ENCODE data around the gene ARHGAP22.
A peak's percentile ranks its signal among the peaks of the same experiment; 100 is the strongest.

Gene ARHGAP22

GRCh38 chr10:48501226-48501625 lies 103.6 kb downstream of the ARHGAP22 start:
- Mint-ChIP-seq H3K9me3 (no peaks in the 10 kb centered on the region), H3K27ac (no peak overlapping the region), H3K36me3 (ENCODE audit: low read depth) (no peaks in the 10 kb centered on the region), H3K4me1 (peaks cover 36% of the 10 kb centered on the region), H3K27me3 (ENCODE audit: low read depth, poor library complexity) (peaks cover 9% of the 10 kb centered on the region), H3K4me3 (no peak overlapping the region)
- TF ChIP-seq CTCF (IDR thresholded peaks at IDR 0.05), result no peak
- no peak for DNase-seq

DNA sequence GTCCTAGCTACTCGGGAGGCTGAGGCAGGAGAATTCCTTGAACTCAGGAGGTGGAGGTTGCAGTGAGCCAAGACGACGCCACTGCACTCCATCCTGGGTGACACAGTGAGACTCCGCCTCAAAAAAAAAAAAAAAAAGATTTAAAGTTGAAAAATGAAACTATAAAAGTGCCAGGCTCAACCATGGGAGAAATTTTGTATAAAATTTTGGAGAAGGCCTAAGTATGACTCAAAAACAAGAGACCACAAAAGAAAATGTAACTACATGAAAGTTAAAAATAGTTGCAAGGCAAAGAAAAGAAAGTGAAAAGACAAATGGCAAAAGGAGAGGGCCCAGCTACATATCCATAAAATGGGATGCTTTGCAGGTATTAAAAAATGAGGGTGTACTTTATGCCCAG lies 104.1 kb downstream of the ARHGAP22 start:
- Mint-ChIP-seq H3K4me3 (no peak overlapping the region), H3K9me3 (no peaks in the 10 kb centered on the region), H3K27ac (peak overlapping the region; percentile 26), H3K36me3 (ENCODE audit: low read depth) (no peaks in the 10 kb centered on the region), H3K27me3 (ENCODE audit: low read depth, poor library complexity) (peaks cover 9% of the 10 kb centered on the region), H3K4me1 (peaks cover 36% of the 10 kb centered on the region)
- no peak for TF ChIP-seq CTCF (IDR thresholded peaks at IDR 0.05)
- no peak for DNase-seq

- peaks cover 41% of the 10 kb centered on the region for H3K4me1 Mint-ChIP-seq
- no peak overlapping the region for H3K27ac Mint-ChIP-seq
- no peaks in the 10 kb centered on the region for H3K9me3 Mint-ChIP-seq
- no peak overlapping the region for H3K4me3 Mint-ChIP-seq
- DNase-seq, result no peak
- no peak for TF ChIP-seq CTCF (IDR thresholded peaks at IDR 0.05)
- peaks cover 14% of the 10 kb centered on the region for H3K27me3 Mint-ChIP-seq (ENCODE audit: low read depth, poor library complexity)
- no peaks in the 10 kb centered on the region for H3K36me3 Mint-ChIP-seq (ENCODE audit: low read depth)
Observed at GRCh38 chr10:48498940-48499510, 105.8 kb downstream of the ARHGAP22 start.

DNA sequence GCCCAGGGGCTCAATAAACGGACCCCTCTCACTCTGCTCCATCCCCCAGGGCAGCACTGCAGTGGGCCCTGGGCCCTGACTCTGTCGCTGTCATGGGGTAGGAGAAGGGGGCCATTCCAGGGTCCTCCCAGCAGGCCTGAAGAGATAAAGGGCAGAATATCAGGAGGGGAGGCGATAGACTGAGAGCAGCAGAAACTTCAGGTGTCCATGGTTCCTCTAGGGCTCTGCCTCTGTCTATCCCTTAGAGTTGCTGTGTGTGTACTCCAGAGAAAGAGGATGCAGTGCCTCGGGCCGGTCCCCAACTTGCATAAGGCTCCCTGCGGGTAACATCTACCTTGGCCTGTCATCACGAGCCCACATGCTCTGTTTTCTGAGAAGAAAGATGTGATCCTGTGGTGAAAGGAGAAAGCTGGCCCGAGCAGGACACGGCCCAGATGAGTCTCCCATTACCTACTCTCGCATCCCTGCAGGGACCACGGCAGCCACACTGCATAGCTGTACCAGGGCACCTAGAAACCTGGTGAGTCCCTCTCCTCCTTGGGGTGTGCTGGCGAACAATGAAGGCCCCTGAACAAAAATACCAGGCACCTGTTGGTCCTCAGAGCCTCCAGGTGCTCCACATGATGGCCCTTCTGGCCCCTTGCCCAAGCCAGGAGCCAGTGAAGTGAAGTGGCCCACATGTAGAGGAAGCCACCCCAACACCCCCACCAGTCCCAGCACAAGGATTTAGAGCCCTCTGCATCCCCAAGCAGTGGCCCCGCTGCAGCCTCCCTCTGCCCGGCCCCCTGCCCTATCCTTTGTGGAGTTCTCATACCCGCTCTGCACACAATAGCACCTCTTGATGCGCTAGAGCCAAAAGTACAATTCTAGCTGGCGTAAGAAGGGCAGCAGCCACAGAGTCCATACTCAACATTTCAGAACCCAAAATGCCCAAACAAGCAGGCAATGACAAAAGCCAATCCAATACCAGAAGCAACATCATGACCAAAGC lies 106.8 kb downstream of the ARHGAP22 start:
- H3K9me3 Mint-ChIP-seq, result no peaks in the 10 kb centered on the region

More for the DNA sequence above, 106.8 kb downstream of the ARHGAP22 start:
- Mint-ChIP-seq H3K27ac (no peak overlapping the region), H3K36me3 (ENCODE audit: low read depth) (no peaks in the 10 kb centered on the region), H3K4me3 (no peak overlapping the region), H3K4me1 (peaks cover 38% of the 10 kb centered on the region), H3K27me3 (ENCODE audit: low read depth, poor library complexity) (peaks cover 13% of the 10 kb centered on the region)
- no peak for TF ChIP-seq CTCF (IDR thresholded peaks at IDR 0.05)
- DNase-seq, result no peak
